ENCODE measurements around the gene GPR107.

- TF ChIP-seq CTCF (IDR thresholded peaks at IDR 0.05), result no peak
- TF ChIP-seq POLR2A (IDR thresholded peaks at IDR 0.05), result no peak
Measured at GRCh38 chr9:130172161-130172857, 118.6 kb downstream of the GPR107 start, which contains the start of gene NCS1.
